Adipocyte (in vitro differentiated cells): Measurements from ENCODE around the gene FIBP.

ENCODE experiments used
- DNase-seq: peaks from one replicate; pipeline ENCODE4 v3.0.0-alpha.2; 2015; ENCODE audit warnings: low read depth
- H3K27me3 ChIP-seq: replicated peaks from 2 replicates; pipeline ENCODE4 v1.7.0; 2013; ENCODE audit warnings: mild to moderate bottlenecking, low read length, moderate library complexity; ENCODE audit not compliant: control insufficient read depth, insufficient read depth
- H3K36me3 ChIP-seq: 2 replicates; pipeline ENCODE4 v1.7.0; 2013; ENCODE audit warnings: low read length, mild to moderate bottlenecking, moderate library complexity; ENCODE audit not compliant: control insufficient read depth, insufficient read depth, severe bottlenecking
- H3K4me1 ChIP-seq: 2 replicates; pipeline ENCODE4 v1.7.0; 2013; ENCODE audit warnings: mild to moderate bottlenecking, low read length, moderate library complexity; ENCODE audit not compliant: control insufficient read depth, insufficient read depth
- H3K4me3 ChIP-seq: 2 replicates; pipeline ENCODE4 v1.7.0; 2013; ENCODE audit warnings: mild to moderate bottlenecking, low read length, moderate library complexity
- H3K9ac ChIP-seq: 2 replicates; pipeline ENCODE4 v1.7.0; 2013; ENCODE audit warnings: mild to moderate bottlenecking, low read length, moderate library complexity
- H3K9me3 ChIP-seq: 2 replicates; pipeline ENCODE4 v1.7.0; 2013; ENCODE audit warnings: mild to moderate bottlenecking, low read length, moderate library complexity; ENCODE audit not compliant: control insufficient read depth

FIBP gene

GRCh38 chr11:65920372-65920802, 32.1 kb upstream of the FIBP start:
- H3K36me3 ChIP-seq: peaks cover 26% of the 10 kb centered on the region
- peak overlapping the region; percentile 92 for H3K4me3 ChIP-seq

GRCh38 chr11:65919573-65920371, 31.5 kb upstream of the FIBP start:
- DNase-seq: peak; percentile 50
- peak overlapping the region; percentile 92 for H3K4me3 ChIP-seq
- H3K36me3 ChIP-seq: peaks cover 21% of the 10 kb centered on the region
- H3K4me1 ChIP-seq: peaks cover 45% of the 10 kb centered on the region
- peak overlapping the region; percentile 92 for H3K9ac ChIP-seq
- no peaks in the 10 kb centered on the region for H3K9me3 ChIP-seq
- H3K27me3 ChIP-seq: no peaks in the 10 kb centered on the region

More at GRCh38 chr11:65920372-65920802, 32.1 kb upstream of the FIBP start:
- Histone ChIP-seq H3K9me3 (no peaks in the 10 kb centered on the region), H3K27me3 (no peaks in the 10 kb centered on the region), H3K4me1 (peaks cover 39% of the 10 kb centered on the region), H3K9ac (peak overlapping the region; percentile 92)
- DNase-seq: no peak

- Histone ChIP-seq H3K4me3 (peak within 1 kb of the TSS; percentile 96), H3K27me3 (no peaks in the 10 kb centered on the region), H3K4me1 (peaks cover 50% of the 10 kb centered on the region), H3K9ac (peak within 1 kb of the TSS; percentile 99), H3K36me3 (peaks cover 19% of the 10 kb centered on the region), H3K9me3 (no peaks in the 10 kb centered on the region)
- DNase-seq: peak; percentile 100
Measured at GRCh38 chr11:65919141-65919572, 30.9 kb upstream of the FIBP start, which contains the start of gene DRAP1. Gene DRAP1 (plus strand): TSS chr11:65919426. CDS start chr11:65919502, 76 bp downstream.

- H3K4me3 ChIP-seq: peak within 1 kb of the TSS; percentile 96
- no peak for DNase-seq
- H3K4me1 ChIP-seq: peaks cover 56% of the 10 kb centered on the region
- H3K9me3 ChIP-seq: no peaks in the 10 kb centered on the region
- H3K27me3 ChIP-seq: no peaks in the 10 kb centered on the region
- peaks cover 16% of the 10 kb centered on the region for H3K36me3 ChIP-seq
- H3K9ac ChIP-seq: peak within 1 kb of the TSS; percentile 99
Measured at GRCh38 chr11:65918211-65919140, 30.2 kb upstream of the FIBP start, which contains the start of gene C11orf68. Gene C11orf68 (minus strand): TSS chr11:65919062. CDS start chr11:65919031, 31 bp downstream.

GRCh38 chr11:65917434-65918210, 29.4 kb upstream of the FIBP start:
- H3K36me3 ChIP-seq: peaks cover 8% of the 10 kb centered on the region
- DNase-seq: no peak
- peak overlapping the region; percentile 96 for H3K4me3 ChIP-seq
- no peaks in the 10 kb centered on the region for H3K9me3 ChIP-seq
- H3K27me3 ChIP-seq: no peaks in the 10 kb centered on the region
- H3K4me1 ChIP-seq: peaks cover 65% of the 10 kb centered on the region
- H3K9ac ChIP-seq: peak overlapping the region; percentile 99

GRCh38 chr11:65917077-65917433, 28.8 kb upstream of the FIBP start:
- Histone ChIP-seq H3K4me3 (peak overlapping the region; percentile 96), H3K27me3 (no peaks in the 10 kb centered on the region), H3K36me3 (peaks cover 2% of the 10 kb centered on the region), H3K9me3 (no peaks in the 10 kb centered on the region), H3K4me1 (peaks cover 70% of the 10 kb centered on the region), H3K9ac (peak overlapping the region; percentile 99)
- no peak for DNase-seq

GRCh38 chr11:65916391-65916790, 28.1 kb upstream of the FIBP start:
- H3K9me3 ChIP-seq: no peaks in the 10 kb centered on the region
- DNase-seq: no peak
- H3K9ac ChIP-seq: peak overlapping the region; percentile 99
- peaks cover 76% of the 10 kb centered on the region for H3K4me1 ChIP-seq
- H3K4me3 ChIP-seq: peak overlapping the region; percentile 96
- H3K36me3 ChIP-seq: no peaks in the 10 kb centered on the region
- no peaks in the 10 kb centered on the region for H3K27me3 ChIP-seq

GRCh38 chr11:65915821-65916251, 27.6 kb upstream of the FIBP start:
- H3K4me1 ChIP-seq: peaks cover 79% of the 10 kb centered on the region
- H3K9ac ChIP-seq: peak overlapping the region; percentile 99
- H3K27me3 ChIP-seq: no peaks in the 10 kb centered on the region
- no peaks in the 10 kb centered on the region for H3K36me3 ChIP-seq
- peak; percentile 99 for DNase-seq
- H3K9me3 ChIP-seq: no peaks in the 10 kb centered on the region
- H3K4me3 ChIP-seq: peak overlapping the region; percentile 96

GRCh38 chr11:65915101-65915820, 27.0 kb upstream of the FIBP start:
- no peaks in the 10 kb centered on the region for H3K27me3 ChIP-seq
- peaks cover 73% of the 10 kb centered on the region for H3K4me1 ChIP-seq
- peak overlapping the region; percentile 85 for H3K9ac ChIP-seq
- DNase-seq: no peak
- H3K36me3 ChIP-seq: no peaks in the 10 kb centered on the region
- no peaks in the 10 kb centered on the region for H3K9me3 ChIP-seq
- H3K4me3 ChIP-seq: peak overlapping the region; percentile 96

GRCh38 chr11:65912845-65913244, 24.6 kb upstream of the FIBP start:
- Histone ChIP-seq H3K4me1 (peaks cover 67% of the 10 kb centered on the region), H3K36me3 (no peaks in the 10 kb centered on the region), H3K9me3 (no peaks in the 10 kb centered on the region), H3K9ac (peak overlapping the region; percentile 76), H3K27me3 (no peaks in the 10 kb centered on the region), H3K4me3 (no peak overlapping the region)
- peak; percentile 73 for DNase-seq
